ENCODE data around the gene AHRR.

The AHRR gene

GRCh38 chr5:373710-374602 is 52.4 kb downstream of the AHRR start:
- Mint-ChIP-seq H3K4me3 (peak overlapping the region; percentile 63 to 65), H3K27me3 (peaks cover 4 to 10% of the 10 kb centered on the region in 2 donors), H3K4me1 (peaks cover 58 to 94% of the 10 kb centered on the region in 2 donors), H3K27ac (peak overlapping the region; percentile 96), H3K9me3 (peaks cover 0 to 2% of the 10 kb centered on the region in 2 donors), H3K36me3 (peaks cover 85 to 86% of the 10 kb centered on the region in 2 donors)
- peak; percentile 86 for DNase-seq
- peak; percentile 44 to 64 for ATAC-seq (replicated peaks)

GRCh38 chr5:374631-375335 is 53.3 kb downstream of the AHRR start:
- peaks cover 4 to 10% of the 10 kb centered on the region in 2 donors for H3K27me3 Mint-ChIP-seq
- peak overlapping the region; percentile 63 to 72 for H3K4me3 Mint-ChIP-seq
- peaks cover 55 to 93% of the 10 kb centered on the region in 2 donors for H3K4me1 Mint-ChIP-seq
- H3K9me3 Mint-ChIP-seq: peaks cover 0 to 4% of the 10 kb centered on the region in 2 donors
- H3K27ac Mint-ChIP-seq: peak overlapping the region; percentile 96
- peaks cover 83 to 85% of the 10 kb centered on the region in 2 donors for H3K36me3 Mint-ChIP-seq
- DNase-seq: peak; percentile 1
- ATAC-seq (replicated peaks): no peak

GRCh38 chr5:375336-375920 is 53.9 kb downstream of the AHRR start:
- peak overlapping the region; percentile 96 for H3K27ac Mint-ChIP-seq

GRCh38 chr5:375921-376798 is 54.6 kb downstream of the AHRR start:
- ATAC-seq (replicated peaks): no peak
- H3K4me1 Mint-ChIP-seq: peaks cover 45 to 85% of the 10 kb centered on the region in 2 donors
- peak overlapping the region; percentile 96 for H3K27ac Mint-ChIP-seq
- H3K36me3 Mint-ChIP-seq: peaks cover 78 to 80% of the 10 kb centered on the region in 2 donors
- peak; percentile 1 for DNase-seq
- peaks cover 4 to 10% of the 10 kb centered on the region in 2 donors for H3K27me3 Mint-ChIP-seq
- H3K9me3 Mint-ChIP-seq: peaks cover 3 to 8% of the 10 kb centered on the region in 2 donors
- H3K4me3 Mint-ChIP-seq: peak overlapping the region; percentile 16 to 46

More at GRCh38 chr5:375336-375920, 53.9 kb downstream of the AHRR start:
- H3K27me3 Mint-ChIP-seq: peaks cover 4 to 10% of the 10 kb centered on the region in 2 donors
- peaks cover 0 to 4% of the 10 kb centered on the region in 2 donors for H3K9me3 Mint-ChIP-seq
- peaks cover 51 to 86% of the 10 kb centered on the region in 2 donors for H3K4me1 Mint-ChIP-seq
- H3K36me3 Mint-ChIP-seq: peaks cover 80 to 82% of the 10 kb centered on the region in 2 donors
- peak; percentile 2 for DNase-seq
- no peak for ATAC-seq (replicated peaks)
- peak overlapping the region; percentile 63 to 72 for H3K4me3 Mint-ChIP-seq

- peak overlapping the region; percentile 96 for H3K27ac Mint-ChIP-seq
- no peak overlapping the region for H3K4me3 Mint-ChIP-seq
- peaks cover 7 to 12% of the 10 kb centered on the region in 2 donors for H3K9me3 Mint-ChIP-seq
- peaks cover 4 to 10% of the 10 kb centered on the region in 2 donors for H3K27me3 Mint-ChIP-seq
- peaks cover 77 to 80% of the 10 kb centered on the region in 2 donors for H3K36me3 Mint-ChIP-seq
- peaks cover 41 to 83% of the 10 kb centered on the region in 2 donors for H3K4me1 Mint-ChIP-seq
- ATAC-seq (replicated peaks): no peak
- DNase-seq: no peak
Observed at GRCh38 chr5:376799-377325, 55.3 kb downstream of the AHRR start.

- peak; percentile 0 for DNase-seq
- Mint-ChIP-seq H3K27ac (peak overlapping the region; percentile 91), H3K36me3 (peaks cover 77 to 81% of the 10 kb centered on the region in 2 donors), H3K9me3 (peaks cover 13 to 17% of the 10 kb centered on the region in 2 donors), H3K4me1 (peaks cover 40 to 83% of the 10 kb centered on the region in 2 donors), H3K4me3 (peak overlapping the region in 1 of 2 donors; percentile 3), H3K27me3 (peaks cover 4 to 8% of the 10 kb centered on the region in 2 donors)
- no peak for ATAC-seq (replicated peaks)
Observed at GRCh38 chr5:377326-377981, 55.9 kb downstream of the AHRR start.

GRCh38 chr5:378301-378891 is 56.9 kb downstream of the AHRR start:
- peaks cover 4 to 6% of the 10 kb centered on the region in 2 donors for H3K27me3 Mint-ChIP-seq
- no peak overlapping the region for H3K4me3 Mint-ChIP-seq
- H3K4me1 Mint-ChIP-seq: peaks cover 37 to 76% of the 10 kb centered on the region in 2 donors
- DNase-seq (peak; percentile 3), ATAC-seq (replicated peaks) (peak; percentile 38 to 41)
- H3K27ac Mint-ChIP-seq: peak overlapping the region; percentile 91
- H3K9me3 Mint-ChIP-seq: peaks cover 15 to 17% of the 10 kb centered on the region in 2 donors
- peaks cover 75 to 80% of the 10 kb centered on the region in 2 donors for H3K36me3 Mint-ChIP-seq

GRCh38 chr5:378976-379742 is 57.6 kb downstream of the AHRR start:
- peaks cover 15 to 19% of the 10 kb centered on the region in 2 donors for H3K9me3 Mint-ChIP-seq
- peak overlapping the region in 1 of 2 donors; percentile 46 for H3K4me3 Mint-ChIP-seq
- DNase-seq (peak; percentile 0), ATAC-seq (replicated peaks) (no peak)
- H3K4me1 Mint-ChIP-seq: peaks cover 36 to 75% of the 10 kb centered on the region in 2 donors
- H3K27ac Mint-ChIP-seq: peak overlapping the region; percentile 91
- peaks cover 79 to 87% of the 10 kb centered on the region in 2 donors for H3K36me3 Mint-ChIP-seq
- H3K27me3 Mint-ChIP-seq: peaks cover 4 to 6% of the 10 kb centered on the region in 2 donors

- H3K36me3 Mint-ChIP-seq: peaks cover 79 to 89% of the 10 kb centered on the region in 2 donors
- peaks cover 0 to 2% of the 10 kb centered on the region in 2 donors for H3K27me3 Mint-ChIP-seq
- peaks cover 18 to 24% of the 10 kb centered on the region in 2 donors for H3K9me3 Mint-ChIP-seq
- no peak overlapping the region for H3K4me3 Mint-ChIP-seq
- peaks cover 28 to 58% of the 10 kb centered on the region in 2 donors for H3K4me1 Mint-ChIP-seq
- ATAC-seq (replicated peaks) (no peak), DNase-seq (no peak)
- peak overlapping the region; percentile 56 for H3K27ac Mint-ChIP-seq
Observed at GRCh38 chr5:380701-381309, 59.3 kb downstream of the AHRR start.

- Mint-ChIP-seq H3K4me1 (peaks cover 24 to 44% of the 10 kb centered on the region in 2 donors), H3K36me3 (peaks cover 76 to 87% of the 10 kb centered on the region in 2 donors), H3K4me3 (no peak overlapping the region), H3K27me3 (peaks cover 7 to 10% of the 10 kb centered on the region in 2 donors), H3K27ac (no peak overlapping the region), H3K9me3 (peaks cover 22 to 24% of the 10 kb centered on the region in 2 donors)
- DNase-seq: no peak
- ATAC-seq (replicated peaks): no peak
Observed at GRCh38 chr5:383066-383465, 61.6 kb downstream of the AHRR start.

- Mint-ChIP-seq H3K36me3 (peaks cover 76 to 86% of the 10 kb centered on the region in 2 donors), H3K9me3 (peaks cover 22 to 24% of the 10 kb centered on the region in 2 donors)
Observed at GRCh38 chr5:383621-384020, 62.1 kb downstream of the AHRR start.

More at GRCh38 chr5:383621-384020, 62.1 kb downstream of the AHRR start:
- DNase-seq: no peak
- no peak for ATAC-seq (replicated peaks)
- Mint-ChIP-seq H3K4me1 (peaks cover 24 to 44% of the 10 kb centered on the region in 2 donors), H3K27ac (no peak overlapping the region), H3K4me3 (no peak overlapping the region), H3K27me3 (peaks cover 13 to 15% of the 10 kb centered on the region in 2 donors)

All from stimulated activated naive B cell treated with anti-CD40 and anti-IgM and Interleukin-4, amounts not matched to agents 10 μg/mL and 1 μg/mL and 100 μg/mL, for 72 hours (primary cell).